GM23338 (cell line): ENCODE measurements around the gene KCNJ4. TPM values are rescaled to one million over a fixed set of nuclear protein-coding genes. Genes with fewer than 3 reads are reported as not detected.
"Not testable (repeated sequence)": the region's sequence is repeated elsewhere in the genome, so short reads cannot be mapped to it uniquely, and the experiment has no call there.

Experiments used
- ATAC-seq: fragments of 200-7000 bp; cut with Tn5 transposase; 3 replicates; pipeline ENCODE4 v1.9.1; 2020
- DNase-seq: peaks from one replicate; pipeline ENCODE4 v3.0.0-alpha.2; 2015; ENCODE audit warnings: low spot score
- H2AFZ ChIP-seq: fragments of 200-600 bp; sonication (generic); 2 replicates; pipeline ENCODE4 v1.8.0; 2016; ENCODE audit warnings: antibody characterized with exemption, mild to moderate bottlenecking, moderate library complexity
- H3F3A ChIP-seq: fragments of 200-600 bp; sonication (generic); replicated peaks from 2 replicates; pipeline ENCODE4 v1.8.0; 2017; ENCODE audit warnings: antibody characterized with exemption, mixed run types, low read depth
- H3K27ac ChIP-seq: fragments of 200-600 bp; sonication (generic); 2 replicates; pipeline ENCODE4 v1.6.1; 2016; ENCODE audit warnings: low read depth
- H3K27me3 ChIP-seq: fragments of 200-600 bp; sonication (generic); 2 replicates; pipeline ENCODE4 v1.8.0; 2016; ENCODE audit warnings: mild to moderate bottlenecking, mixed run types, moderate library complexity; ENCODE audit not compliant: insufficient read depth
- H3K36me3 ChIP-seq: fragments of 200-600 bp; sonication (generic); 2 replicates; pipeline ENCODE4 v1.8.0; 2016; ENCODE audit warnings: mild to moderate bottlenecking; ENCODE audit not compliant: insufficient read depth
- H3K4me1 ChIP-seq: fragments of 200-600 bp; sonication (generic); 2 replicates; pipeline ENCODE4 v1.8.0; 2016; ENCODE audit warnings: mild to moderate bottlenecking, moderate library complexity; ENCODE audit not compliant: insufficient read depth
- H3K4me2 ChIP-seq: fragments of 200-600 bp; sonication (generic); 2 replicates; pipeline ENCODE4 v1.7.1; 2017; ENCODE audit warnings: mixed run types
- H3K4me3 ChIP-seq: fragments of 200-600 bp; sonication (generic); 2 replicates; pipeline ENCODE4 v1.6.1; 2016; ENCODE audit warnings: mixed run types
- H3K79me2 ChIP-seq: fragments of 200-600 bp; sonication (generic); replicated peaks from 2 replicates; pipeline ENCODE4 v1.8.0; 2017; ENCODE audit warnings: mild to moderate bottlenecking; ENCODE audit not compliant: insufficient read depth
- H3K9me2 ChIP-seq: fragments of 200-600 bp; sonication (generic); 2 replicates; pipeline ENCODE4 v1.8.0; 2017; ENCODE audit not compliant: insufficient read depth
- H4K20me1 ChIP-seq: fragments of 200-600 bp; sonication (generic); replicated peaks from 2 replicates; pipeline ENCODE4 v1.8.0; 2017; ENCODE audit warnings: mild to moderate bottlenecking; ENCODE audit not compliant: insufficient read depth
- H3K27ac Mint-ChIP-seq: 2 replicates; pipeline ENCODE4 v1.8.0; 2020; ENCODE audit warnings: inconsistent platforms, mild to moderate bottlenecking, moderate library complexity, mixed read lengths
- H3K27me3 Mint-ChIP-seq: 3 replicates; pipeline ENCODE4 v1.8.0; 2022; ENCODE audit warnings: low read depth, mild to moderate bottlenecking, moderate library complexity, mixed read lengths, inconsistent platforms; ENCODE audit not compliant: insufficient read depth, poor library complexity
- H3K36me3 Mint-ChIP-seq: 3 replicates; pipeline ENCODE4 v1.8.0; 2021; ENCODE audit warnings: low read depth, mild to moderate bottlenecking, inconsistent platforms, moderate library complexity, mixed read lengths
- H3K4me1 Mint-ChIP-seq: 3 replicates; pipeline ENCODE4 v1.8.0; 2020; ENCODE audit warnings: mild to moderate bottlenecking, inconsistent platforms, mixed read lengths
- H3K4me3 Mint-ChIP-seq: 3 replicates; pipeline ENCODE4 v1.8.0; 2021; ENCODE audit warnings: moderate library complexity, mild to moderate bottlenecking, inconsistent platforms, mixed read lengths
- H3K9me3 Mint-ChIP-seq: 3 replicates; pipeline ENCODE4 v1.8.0; 2020; ENCODE audit warnings: moderate library complexity, mild to moderate bottlenecking, inconsistent platforms, mixed read lengths
- polyA plus RNA-seq: library from polyadenylated mRNA; unstranded; fragments of >200 nt; fragmentation: Nextera tagmentation; extraction: Ambion mirVana; gene quantifications from 2 replicates; pipeline ENCODE4 v1.2.1, GENCODE V29; 2016
- total RNA-seq: library from RNA; depleted of rRNA; stranded (reverse); fragments of >200 nt; shearing (Covaris generic); gene quantifications from 2 replicates; pipeline ENCODE4 v1.2.3, GENCODE V29; 2014

Gene KCNJ4
- total and polyA plus RNA-seq, 2 experiments from 2014 or later, result 0.23 to 1.3 TPM

- peaks cover 16% of the 10 kb centered on the region for H3K27me3 Mint-ChIP-seq
- not testable (repeated sequence) for H3K9me3 Mint-ChIP-seq, H2AFZ ChIP-seq, ATAC-seq, H3K9me2 ChIP-seq, H3K36me3 Mint-ChIP-seq, H4K20me1 ChIP-seq, DNase-seq, H3F3A ChIP-seq, H3K36me3 ChIP-seq, H3K27me3 ChIP-seq
- H3K4me3 ChIP-seq, result peak overlapping the region; percentile 88
- peak overlapping the region; percentile 86 for H3K4me3 Mint-ChIP-seq
- peaks cover 60% of the 10 kb centered on the region for H3K79me2 ChIP-seq
- H3K4me1 Mint-ChIP-seq, result peaks cover 62% of the 10 kb centered on the region
- H3K4me2 ChIP-seq, result peak overlapping the region; percentile 91
- H3K27ac ChIP-seq, result peak overlapping the region; percentile 100
- H3K27ac Mint-ChIP-seq, result peak overlapping the region; percentile 97
- peaks cover 51% of the 10 kb centered on the region for H3K4me1 ChIP-seq
These were observed 58.4 kb downstream of the KCNJ4 start for GRCh38 chr22:38396440-38397069.

- Mint-ChIP-seq H3K4me3 (peak overlapping the region; percentile 86), H3K4me1 (peaks cover 62% of the 10 kb centered on the region)
- H3K4me2 ChIP-seq, result peak overlapping the region; percentile 91
These were observed 59.1 kb downstream of the KCNJ4 start for GRCh38 chr22:38395944-38396343.

GRCh38 chr22:38394929-38395624, 59.9 kb downstream of the KCNJ4 start:
- not testable (repeated sequence) for DNase-seq, H3K36me3 Mint-ChIP-seq, H2AFZ ChIP-seq, H4K20me1 ChIP-seq, H3K36me3 ChIP-seq, H3K27me3 ChIP-seq, H3K9me2 ChIP-seq, H3K9me3 Mint-ChIP-seq, H3F3A ChIP-seq, ATAC-seq
- peaks cover 51% of the 10 kb centered on the region for H3K4me1 ChIP-seq
- peak overlapping the region; percentile 91 for H3K4me2 ChIP-seq
- Mint-ChIP-seq H3K4me3 (peak overlapping the region; percentile 86), H3K27me3 (peaks cover 12% of the 10 kb centered on the region), H3K27ac (peak overlapping the region; percentile 97), H3K4me1 (peaks cover 63% of the 10 kb centered on the region)
- peaks cover 75% of the 10 kb centered on the region for H3K79me2 ChIP-seq
- H3K4me3 ChIP-seq, result peak overlapping the region; percentile 88
- peak overlapping the region; percentile 100 for H3K27ac ChIP-seq

More at GRCh38 chr22:38395944-38396343, 59.1 kb downstream of the KCNJ4 start:
- Mint-ChIP-seq H3K27ac (peak overlapping the region; percentile 97), H3K27me3 (peaks cover 13% of the 10 kb centered on the region)
- H3K9me2 ChIP-seq, H3K27me3 ChIP-seq, H4K20me1 ChIP-seq, DNase-seq, ATAC-seq, H3K36me3 ChIP-seq, H3F3A ChIP-seq, H3K9me3 Mint-ChIP-seq, H3K36me3 Mint-ChIP-seq, H2AFZ ChIP-seq: not testable (repeated sequence)
- peaks cover 66% of the 10 kb centered on the region for H3K79me2 ChIP-seq
- H3K4me1 ChIP-seq, result peaks cover 51% of the 10 kb centered on the region
- H3K4me3 ChIP-seq, result peak overlapping the region; percentile 88
- H3K27ac ChIP-seq, result peak overlapping the region; percentile 100

GRCh38 chr22:38389428-38389818, 65.6 kb downstream of the KCNJ4 start:
- Mint-ChIP-seq H3K27ac (peak overlapping the region; percentile 85), H3K4me1 (peaks cover 58% of the 10 kb centered on the region)
- H3F3A ChIP-seq, ATAC-seq, H3K36me3 Mint-ChIP-seq, H3K9me2 ChIP-seq, H3K27me3 Mint-ChIP-seq, H3K4me3 Mint-ChIP-seq, H3K27me3 ChIP-seq, DNase-seq, H3K36me3 ChIP-seq, H2AFZ ChIP-seq, H3K9me3 Mint-ChIP-seq, H4K20me1 ChIP-seq: not testable (repeated sequence)
- Histone ChIP-seq H3K4me1 (peaks cover 66% of the 10 kb centered on the region), H3K27ac (peak overlapping the region; percentile 91), H3K4me3 (peak overlapping the region; percentile 13; the same call in 1 of the 2 replicates), H3K4me2 (peak overlapping the region; percentile 64), H3K79me2 (peaks cover 91% of the 10 kb centered on the region)

GRCh38 chr22:38388506-38389427, 66.2 kb downstream of the KCNJ4 start:
- H3K4me3 Mint-ChIP-seq, H3K36me3 ChIP-seq, H3F3A ChIP-seq, H3K27me3 Mint-ChIP-seq, H3K9me2 ChIP-seq, H3K27me3 ChIP-seq, H2AFZ ChIP-seq, H3K36me3 Mint-ChIP-seq, DNase-seq, H3K9me3 Mint-ChIP-seq: not testable (repeated sequence)
- Histone ChIP-seq H3K79me2 (peaks cover 89% of the 10 kb centered on the region), H3K4me2 (peak overlapping the region; percentile 64), H3K4me1 (peaks cover 69% of the 10 kb centered on the region), H4K20me1 (peaks cover 12% of the 10 kb centered on the region), H3K27ac (peak overlapping the region; percentile 91), H3K4me3 (peak overlapping the region; percentile 13; the same call in 1 of the 2 replicates)
- Mint-ChIP-seq H3K27ac (peak overlapping the region; percentile 84), H3K4me1 (peaks cover 55% of the 10 kb centered on the region)
- ATAC-seq, result peak; percentile 67

GRCh38 chr22:38386918-38387317, 68.1 kb downstream of the KCNJ4 start:
- 0 out of 2 replicates have a peak overlapping the region, but pooled peaks have one; percentile 64 for H3K4me2 ChIP-seq
- H3K36me3 ChIP-seq, ATAC-seq, H3K27me3 ChIP-seq, DNase-seq, H3K4me3 Mint-ChIP-seq, H3K9me2 ChIP-seq, H3K4me3 ChIP-seq, H3K36me3 Mint-ChIP-seq, H2AFZ ChIP-seq, H3K27me3 Mint-ChIP-seq, H3K27ac Mint-ChIP-seq, H3K9me3 Mint-ChIP-seq: not testable (repeated sequence)
- peak overlapping the region; percentile 91; the same call in 1 of the 2 replicates for H3K27ac ChIP-seq
- H4K20me1 ChIP-seq, result peaks cover 27% of the 10 kb centered on the region
- peaks cover 16% of the 10 kb centered on the region for H3F3A ChIP-seq
- H3K79me2 ChIP-seq, result peaks cover 89% of the 10 kb centered on the region
- peaks cover 72% of the 10 kb centered on the region for H3K4me1 ChIP-seq
- peaks cover 62% of the 10 kb centered on the region for H3K4me1 Mint-ChIP-seq
